ENCODE results near the gene ARHGAP15. TPM values are rescaled to one million over a fixed set of nuclear protein-coding genes. Genes with fewer than 3 reads are reported as not detected.

ARHGAP15 gene
- total RNA-seq, 1 donor from 2014 or later = not detected

DNA sequence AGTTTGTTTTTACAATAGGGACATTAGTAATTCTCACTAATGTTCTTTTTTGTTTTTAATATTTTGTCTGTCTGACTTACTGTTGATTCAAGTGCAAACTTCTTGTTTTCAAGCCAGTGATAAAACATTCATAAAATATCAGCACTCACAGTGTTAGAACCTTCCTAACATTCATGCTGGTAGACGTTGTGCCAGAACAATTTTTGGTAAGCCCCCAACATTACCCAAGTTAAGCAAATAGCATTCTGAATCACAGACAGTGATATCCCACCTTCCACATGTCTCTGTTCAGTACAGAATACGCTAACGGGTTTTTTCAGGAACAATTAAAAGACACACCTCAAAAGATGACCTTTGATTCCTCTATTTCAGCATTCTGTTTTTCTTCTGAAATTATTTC is 390.3 kb downstream of the ARHGAP15 start:
- H3K4me3 ChIP-seq (ENCODE audit: low read depth, low read length) = no peak overlapping the region
- no peaks in the 10 kb centered on the region for H3K36me3 ChIP-seq (ENCODE audit: control insufficient read depth, insufficient read depth, low read length)
- TF ChIP-seq, protein P1, sequence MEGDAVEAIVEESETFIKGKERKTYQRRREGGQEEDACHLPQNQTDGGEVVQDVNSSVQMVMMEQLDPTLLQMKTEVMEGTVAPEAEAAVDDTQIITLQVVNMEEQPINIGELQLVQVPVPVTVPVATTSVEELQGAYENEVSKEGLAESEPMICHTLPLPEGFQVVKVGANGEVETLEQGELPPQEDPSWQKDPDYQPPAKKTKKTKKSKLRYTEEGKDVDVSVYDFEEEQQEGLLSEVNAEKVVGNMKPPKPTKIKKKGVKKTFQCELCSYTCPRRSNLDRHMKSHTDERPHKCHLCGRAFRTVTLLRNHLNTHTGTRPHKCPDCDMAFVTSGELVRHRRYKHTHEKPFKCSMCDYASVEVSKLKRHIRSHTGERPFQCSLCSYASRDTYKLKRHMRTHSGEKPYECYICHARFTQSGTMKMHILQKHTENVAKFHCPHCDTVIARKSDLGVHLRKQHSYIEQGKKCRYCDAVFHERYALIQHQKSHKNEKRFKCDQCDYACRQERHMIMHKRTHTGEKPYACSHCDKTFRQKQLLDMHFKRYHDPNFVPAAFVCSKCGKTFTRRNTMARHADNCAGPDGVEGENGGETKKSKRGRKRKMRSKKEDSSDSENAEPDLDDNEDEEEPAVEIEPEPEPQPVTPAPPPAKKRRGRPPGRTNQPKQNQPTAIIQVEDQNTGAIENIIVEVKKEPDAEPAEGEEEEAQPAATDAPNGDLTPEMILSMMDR (IDR thresholded peaks at IDR 0.05; ENCODE audit: insufficient read depth, low read length, poor library complexity, severe bottlenecking) = no peak
- no peak for DNase-seq (ENCODE audit: low read depth)
- H3K27me3 ChIP-seq (ENCODE audit: control insufficient read depth, insufficient read depth, low read length) = no peaks in the 10 kb centered on the region

- H3K27me3 ChIP-seq (ENCODE audit: control insufficient read depth, insufficient read depth, low read length) = no peaks in the 10 kb centered on the region
- H3K36me3 ChIP-seq (ENCODE audit: control insufficient read depth, insufficient read depth, low read length) = no peaks in the 10 kb centered on the region
- DNase-seq (ENCODE audit: low read depth) = no peak
- TF ChIP-seq, protein P1 (IDR thresholded peaks at IDR 0.05; ENCODE audit: insufficient read depth, low read length, poor library complexity, severe bottlenecking) = no peak
- H3K4me3 ChIP-seq (ENCODE audit: low read depth, low read length) = no peak overlapping the region
Observed at GRCh38 chr2:143521396-143521795, 392.2 kb downstream of the ARHGAP15 start.

DNA sequence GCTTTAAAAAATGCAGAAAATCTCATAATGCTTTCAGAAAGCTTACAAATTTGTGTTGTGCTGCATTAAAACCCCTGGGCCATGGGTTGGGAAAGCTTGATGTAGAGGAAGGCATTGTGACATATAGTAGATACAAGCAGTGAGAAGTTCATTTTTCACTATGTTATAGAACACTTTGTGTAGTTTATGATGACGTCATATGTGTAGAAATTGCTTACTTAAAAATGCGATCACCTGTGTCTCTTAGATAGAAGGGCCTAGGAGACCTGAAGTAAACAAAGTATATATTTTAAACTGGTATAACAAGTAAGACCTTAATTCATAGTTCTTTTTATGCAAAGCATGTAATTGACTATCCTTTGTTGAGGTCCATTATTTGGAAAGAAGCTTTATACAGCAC is 393.5 kb downstream of the ARHGAP15 start:
- TF ChIP-seq, protein P1 (IDR thresholded peaks at IDR 0.05; ENCODE audit: insufficient read depth, low read length, poor library complexity, severe bottlenecking) = no peak
- Histone ChIP-seq H3K4me3 (ENCODE audit: low read depth, low read length) (no peak overlapping the region), H3K36me3 (ENCODE audit: control insufficient read depth, insufficient read depth, low read length) (no peaks in the 10 kb centered on the region), H3K27me3 (ENCODE audit: control insufficient read depth, insufficient read depth, low read length) (no peaks in the 10 kb centered on the region)
- DNase-seq (ENCODE audit: low read depth) = no peak

GRCh38 chr2:143524119-143524553 is 394.9 kb downstream of the ARHGAP15 start:
- TF ChIP-seq, protein P1 (IDR thresholded peaks at IDR 0.05; ENCODE audit: insufficient read depth, low read length, poor library complexity, severe bottlenecking) = no peak
- DNase-seq (ENCODE audit: low read depth) = no peak
- no peak overlapping the region for H3K4me3 ChIP-seq (ENCODE audit: low read depth, low read length)
- H3K27me3 ChIP-seq (ENCODE audit: control insufficient read depth, insufficient read depth, low read length) = no peaks in the 10 kb centered on the region
- H3K36me3 ChIP-seq (ENCODE audit: control insufficient read depth, insufficient read depth, low read length) = no peaks in the 10 kb centered on the region

GRCh38 chr2:143524559-143525401 is 395.6 kb downstream of the ARHGAP15 start:
- no peaks in the 10 kb centered on the region for H3K27me3 ChIP-seq (ENCODE audit: control insufficient read depth, insufficient read depth, low read length)
- no peak overlapping the region for H3K4me3 ChIP-seq (ENCODE audit: low read depth, low read length)
- TF ChIP-seq, protein P1 (IDR thresholded peaks at IDR 0.05; ENCODE audit: insufficient read depth, low read length, poor library complexity, severe bottlenecking) = no peak
- DNase-seq (ENCODE audit: low read depth) = no peak
- H3K36me3 ChIP-seq (ENCODE audit: control insufficient read depth, insufficient read depth, low read length) = no peaks in the 10 kb centered on the region

All from kidney epithelial cell (primary cell).